Mesothelial cell of epicardium (in vitro differentiated cells): ENCODE results near the gene GPC6. TPM values are rescaled to one million over a fixed set of nuclear protein-coding genes. Genes with fewer than 3 reads are reported as not detected.

Source experiments
- DNase-seq, 2 experiments: peaks; one replicate each; pipeline ENCODE4 v3.0.0; 2021; ENCODE audit warnings: low spot score in 2 of 2; ENCODE audit not compliant: unreplicated experiment in 2 of 2
- H3K27ac Mint-ChIP-seq: 2 replicates; pipeline ENCODE4 v1.8.0; 2021; ENCODE audit warnings: mixed read lengths
- H3K27me3 Mint-ChIP-seq: 2 replicates; pipeline ENCODE4 v1.8.0; 2021; ENCODE audit warnings: low read depth, mixed read lengths
- H3K36me3 Mint-ChIP-seq: 2 replicates; pipeline ENCODE4 v1.8.0; 2021; ENCODE audit warnings: mixed read lengths
- H3K4me1 Mint-ChIP-seq: 2 replicates; pipeline ENCODE4 v1.8.0; 2021; ENCODE audit warnings: mixed read lengths
- H3K4me3 Mint-ChIP-seq: 2 replicates; pipeline ENCODE4 v1.8.0; 2021; ENCODE audit warnings: mild to moderate bottlenecking, moderate library complexity, mixed read lengths
- H3K9me3 Mint-ChIP-seq: 2 replicates; pipeline ENCODE4 v1.8.0; 2021; ENCODE audit warnings: mixed read lengths
- CTCF ChIP-seq: fragments of 200-600 bp; sonication (generic); IDR thresholded peaks from one replicate; pipeline ENCODE4 v1.5.0; 2021; ENCODE audit warnings: antibody characterized with exemption; ENCODE audit not compliant: unreplicated experiment
- total RNA-seq: library from RNA; stranded (reverse); gene quantifications from 3 replicates; pipeline ENCODE4 v1.2.1, GENCODE V29; 2021

The GPC6 gene
- total RNA-seq, 1 donor from 2014 or later, result 112 TPM

GRCh38 chr13:94323764-94324758 is 1097.5 kb downstream of the GPC6 start:
- peaks cover 13% of the 10 kb centered on the region for H3K9me3 Mint-ChIP-seq
- no peak for TF ChIP-seq CTCF
- H3K4me3 Mint-ChIP-seq, result no peak overlapping the region
- peaks cover 40% of the 10 kb centered on the region for H3K4me1 Mint-ChIP-seq
- no peak for DNase-seq
- H3K36me3 Mint-ChIP-seq, result peaks cover 11% of the 10 kb centered on the region
- no peak overlapping the region for H3K27ac Mint-ChIP-seq
- no peaks in the 10 kb centered on the region for H3K27me3 Mint-ChIP-seq

- Mint-ChIP-seq H3K36me3 (peaks cover 11% of the 10 kb centered on the region), H3K4me3 (no peak overlapping the region), H3K27me3 (no peaks in the 10 kb centered on the region), H3K9me3 (peaks cover 13% of the 10 kb centered on the region), H3K27ac (peak overlapping the region; percentile 19), H3K4me1 (peaks cover 47% of the 10 kb centered on the region)
- no peak for DNase-seq
- TF ChIP-seq CTCF, result no peak
Observed at GRCh38 chr13:94324767-94325540, 1098.3 kb downstream of the GPC6 start.

GRCh38 chr13:94325650-94326049 is 1099.0 kb downstream of the GPC6 start:
- TF ChIP-seq CTCF, result no peak

GRCh38 chr13:94327318-94327717 is 1100.7 kb downstream of the GPC6 start:
- no peak for TF ChIP-seq CTCF
- peak overlapping the region; percentile 94 for H3K27ac Mint-ChIP-seq
- no peak for DNase-seq
- no peaks in the 10 kb centered on the region for H3K27me3 Mint-ChIP-seq
- no peaks in the 10 kb centered on the region for H3K9me3 Mint-ChIP-seq
- no peak overlapping the region for H3K4me3 Mint-ChIP-seq
- H3K36me3 Mint-ChIP-seq, result no peaks in the 10 kb centered on the region
- H3K4me1 Mint-ChIP-seq, result peaks cover 69% of the 10 kb centered on the region

More at GRCh38 chr13:94325650-94326049, 1099.0 kb downstream of the GPC6 start:
- DNase-seq, result no peak
- Mint-ChIP-seq H3K36me3 (peaks cover 11% of the 10 kb centered on the region), H3K27ac (peak overlapping the region; percentile 35), H3K4me3 (no peak overlapping the region), H3K27me3 (no peaks in the 10 kb centered on the region), H3K9me3 (peaks cover 13% of the 10 kb centered on the region), H3K4me1 (peaks cover 54% of the 10 kb centered on the region)

GRCh38 chr13:94328381-94329041 is 1101.9 kb downstream of the GPC6 start:
- no peak for DNase-seq
- peaks cover 77% of the 10 kb centered on the region for H3K4me1 Mint-ChIP-seq

More at GRCh38 chr13:94328381-94329041, 1101.9 kb downstream of the GPC6 start:
- Mint-ChIP-seq H3K27ac (peak overlapping the region; percentile 94), H3K27me3 (no peaks in the 10 kb centered on the region), H3K9me3 (no peaks in the 10 kb centered on the region), H3K36me3 (no peaks in the 10 kb centered on the region), H3K4me3 (no peak overlapping the region)
- no peak for TF ChIP-seq CTCF
